Hepatocyte (in vitro differentiated cells): Measurements from ENCODE around the gene SMOC1.

ENCODE experiments used
- EZH2phosphoT487 ChIP-seq: fragments of 200-600 bp; sonication (generic); IDR thresholded peaks from one replicate; pipeline ENCODE4 v1.6.1; 2018; ENCODE audit warnings: antibody characterized with exemption, mild to moderate bottlenecking, low read depth, moderate library complexity; ENCODE audit not compliant: unreplicated experiment, severe bottlenecking
- TF ChIP-seq, protein P1 (sequence below): fragments of 200-600 bp; sonication (generic); IDR thresholded peaks from 2 replicates; pipeline ENCODE4 v1.5.1; 2016; ENCODE audit warnings: antibody characterized with exemption, mild to moderate bottlenecking; ENCODE audit not compliant: poor library complexity

DNA sequence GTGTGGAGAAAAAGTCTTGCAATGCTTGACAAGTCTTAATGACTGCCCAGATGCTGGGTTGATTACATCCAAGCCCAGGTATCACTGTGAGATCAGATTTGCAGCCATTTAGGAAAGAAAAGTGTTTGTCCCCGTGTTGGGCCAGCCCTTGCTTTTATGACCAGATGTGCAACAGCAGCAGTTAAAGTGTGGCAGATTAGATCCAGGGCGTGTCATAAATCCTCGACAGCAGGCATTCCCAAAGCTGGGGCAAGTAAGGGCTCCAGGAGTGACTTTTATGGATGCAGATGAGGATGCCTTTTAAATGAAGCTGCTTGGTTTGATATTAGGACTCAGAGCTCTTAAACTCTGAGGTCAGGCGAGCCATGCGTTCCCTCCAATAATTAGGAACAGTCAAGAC lies 1.7 kb downstream of the SMOC1 start:
- TF ChIP-seq, protein P1, sequence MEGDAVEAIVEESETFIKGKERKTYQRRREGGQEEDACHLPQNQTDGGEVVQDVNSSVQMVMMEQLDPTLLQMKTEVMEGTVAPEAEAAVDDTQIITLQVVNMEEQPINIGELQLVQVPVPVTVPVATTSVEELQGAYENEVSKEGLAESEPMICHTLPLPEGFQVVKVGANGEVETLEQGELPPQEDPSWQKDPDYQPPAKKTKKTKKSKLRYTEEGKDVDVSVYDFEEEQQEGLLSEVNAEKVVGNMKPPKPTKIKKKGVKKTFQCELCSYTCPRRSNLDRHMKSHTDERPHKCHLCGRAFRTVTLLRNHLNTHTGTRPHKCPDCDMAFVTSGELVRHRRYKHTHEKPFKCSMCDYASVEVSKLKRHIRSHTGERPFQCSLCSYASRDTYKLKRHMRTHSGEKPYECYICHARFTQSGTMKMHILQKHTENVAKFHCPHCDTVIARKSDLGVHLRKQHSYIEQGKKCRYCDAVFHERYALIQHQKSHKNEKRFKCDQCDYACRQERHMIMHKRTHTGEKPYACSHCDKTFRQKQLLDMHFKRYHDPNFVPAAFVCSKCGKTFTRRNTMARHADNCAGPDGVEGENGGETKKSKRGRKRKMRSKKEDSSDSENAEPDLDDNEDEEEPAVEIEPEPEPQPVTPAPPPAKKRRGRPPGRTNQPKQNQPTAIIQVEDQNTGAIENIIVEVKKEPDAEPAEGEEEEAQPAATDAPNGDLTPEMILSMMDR = no peak
- TF ChIP-seq EZH2phosphoT487 = no peak
